Stimulated activated CD4-positive, alpha-beta T cell treated with anti-CD3 and anti-CD28 coated beads, Interleukin-12 subunit alpha, Interleukin-12 subunit beta, amount 100 ng/mL, for 24 hours (primary cell): ENCODE data around the gene CCN2.

Experiments used
- DNase-seq, 2 experiments: peaks; one replicate each; pipeline ENCODE4 v3.0.0-alpha.2; 2020; ENCODE audit warnings: low read depth in 2 of 2

The CCN2 gene

GRCh38 chr6:131966443-131966842 is 15.3 kb upstream of the CCN2 start:
- no peak for DNase-seq

GRCh38 chr6:131963063-131963462 is 11.9 kb upstream of the CCN2 start:
- no peak for DNase-seq

- DNase-seq: no peak
Measured at GRCh38 chr6:131960371-131961133, 9.4 kb upstream of the CCN2 start.

- DNase-seq: no peak
Measured at GRCh38 chr6:131958542-131959470, 7.6 kb upstream of the CCN2 start.

GRCh38 chr6:131958095-131958494 is 6.9 kb upstream of the CCN2 start:
- no peak for DNase-seq

GRCh38 chr6:131955876-131956275 is 4.7 kb upstream of the CCN2 start:
- DNase-seq: no peak

GRCh38 chr6:131955192-131955591 is 4.0 kb upstream of the CCN2 start:
- DNase-seq: no peak

GRCh38 chr6:131954775-131955107 is 3.6 kb upstream of the CCN2 start:
- DNase-seq: no peak

- no peak for DNase-seq
Measured at GRCh38 chr6:131954059-131954774, 3.0 kb upstream of the CCN2 start.

- DNase-seq: no peak
Measured at GRCh38 chr6:131952886-131953509, 1.8 kb upstream of the CCN2 start.

- no peak for DNase-seq
Measured at GRCh38 chr6:131951576-131952230, 531 bp upstream of the CCN2 start.

GRCh38 chr6:131949909-131950766 is 1.0 kb downstream of the CCN2 start:
- DNase-seq: no peak

- DNase-seq: no peak
Measured at GRCh38 chr6:131949620-131949908, 1.6 kb downstream of the CCN2 start.

GRCh38 chr6:131948692-131949619 is 2.2 kb downstream of the CCN2 start:
- DNase-seq: no peak

- no peak for DNase-seq
Measured at GRCh38 chr6:131947986-131948661, 3.0 kb downstream of the CCN2 start.

- no peak for DNase-seq
Measured at GRCh38 chr6:131946992-131947955, 3.9 kb downstream of the CCN2 start.

- no peak for DNase-seq
Measured at GRCh38 chr6:131946404-131946991, 4.7 kb downstream of the CCN2 start.
